GM21576 (cell line): ENCODE measurements around the gene RIMBP2.

Experiments
- ATAC-seq: cut with Tn5 transposase; IDR thresholded peaks from one replicate; pipeline ENCODE4 v1.9.1; 2021; ENCODE audit warnings: mild to moderate bottlenecking, moderate library complexity; ENCODE audit not compliant: unreplicated experiment

Gene RIMBP2

GRCh38 chr12:130555221-130555620, 160.9 kb downstream of the RIMBP2 start:
- ATAC-seq, result no peak

GRCh38 chr12:130552483-130552996, 163.6 kb downstream of the RIMBP2 start:
- ATAC-seq, result no peak

DNA sequence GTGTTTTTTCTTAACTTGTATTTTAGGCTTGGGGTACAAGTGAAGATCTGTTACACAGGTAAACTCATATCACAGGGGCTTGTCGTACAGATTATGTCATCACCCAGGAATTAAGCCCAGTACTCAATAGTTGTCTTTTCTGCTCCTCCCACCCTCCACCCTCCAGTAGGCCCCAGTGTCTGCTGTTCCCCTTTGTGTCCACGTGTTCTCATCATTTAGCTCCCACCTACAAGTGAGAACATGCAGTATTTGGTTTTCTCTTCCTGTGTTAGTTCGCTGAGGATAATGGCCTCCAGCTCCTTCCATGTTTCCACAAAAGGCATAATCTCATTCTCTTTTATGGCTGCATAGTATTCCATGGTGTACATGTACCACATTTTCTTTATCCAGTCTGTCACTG, 166.7 kb downstream of the RIMBP2 start:
- ATAC-seq, result no peak

GRCh38 chr12:130547480-130548155, 168.5 kb downstream of the RIMBP2 start:
- ATAC-seq, result no peak

DNA sequence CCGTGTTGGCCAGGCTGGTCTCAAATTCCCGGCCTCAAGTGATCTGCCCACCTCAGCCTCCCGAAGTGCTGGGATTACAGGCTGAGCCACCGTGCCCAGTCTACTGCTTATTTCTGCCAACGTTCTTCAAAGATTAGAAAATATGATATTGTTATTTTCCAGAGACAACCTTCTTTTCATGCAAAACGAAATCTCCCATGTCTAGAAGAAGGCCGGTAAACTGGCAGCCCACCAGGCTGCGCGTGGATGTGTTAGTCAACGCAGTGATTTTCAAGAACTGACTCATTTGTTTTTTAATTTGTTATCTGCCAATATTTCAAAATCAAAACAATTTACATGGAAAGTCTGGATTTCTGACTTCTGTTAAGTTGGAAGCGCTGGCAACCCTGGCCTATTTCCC, 169.6 kb downstream of the RIMBP2 start:
- ATAC-seq, result no peak

- no peak for ATAC-seq
These were observed 170.6 kb downstream of the RIMBP2 start for GRCh38 chr12:130545475-130545874.

GRCh38 chr12:130540376-130540775, 175.7 kb downstream of the RIMBP2 start:
- no peak for ATAC-seq

- ATAC-seq, result no peak
These were observed 177.6 kb downstream of the RIMBP2 start for GRCh38 chr12:130538343-130539095.

DNA sequence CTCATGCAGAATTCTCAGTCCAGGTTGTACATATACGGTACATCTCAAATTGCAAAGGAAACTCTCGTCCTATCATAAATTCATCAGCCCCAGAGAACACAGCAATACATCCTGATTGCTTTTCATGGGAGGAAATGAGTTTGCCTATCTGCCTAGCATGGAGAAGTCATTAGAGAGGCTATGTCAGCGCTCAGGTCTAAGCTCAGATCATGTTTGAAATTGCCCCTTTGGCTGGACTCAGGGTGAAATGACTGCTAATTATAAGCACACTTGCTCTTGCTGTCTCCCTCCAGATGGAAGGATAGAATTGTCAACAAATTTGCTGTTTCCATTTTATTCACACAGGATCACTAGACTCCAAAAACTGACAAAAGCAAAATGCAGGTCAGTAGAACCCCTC, 178.4 kb downstream of the RIMBP2 start:
- no peak for ATAC-seq

GRCh38 chr12:130537051-130537450, 179.0 kb downstream of the RIMBP2 start:
- ATAC-seq, result no peak

GRCh38 chr12:130530429-130530828, 185.7 kb downstream of the RIMBP2 start:
- no peak for ATAC-seq

DNA sequence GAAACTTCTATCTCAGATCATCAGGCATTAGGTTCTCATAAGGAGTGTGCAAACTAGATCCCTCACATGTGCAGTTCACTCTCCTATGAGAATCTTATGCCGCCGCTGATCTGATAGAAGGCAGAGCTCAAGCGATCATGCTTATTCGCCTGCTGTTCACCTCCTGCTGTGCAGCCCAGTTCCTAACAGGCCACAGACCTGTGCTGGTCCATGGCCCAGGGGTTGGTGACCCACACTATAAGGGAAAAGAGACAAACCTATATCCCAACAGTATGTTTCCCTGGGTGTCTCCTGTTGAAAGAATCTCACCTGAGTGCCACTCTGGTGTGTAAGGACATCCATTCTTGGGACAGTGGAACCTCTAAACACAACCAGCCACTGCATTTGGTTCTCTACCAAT, 186.3 kb downstream of the RIMBP2 start:
- ATAC-seq, result no peak

- ATAC-seq, result no peak
These were observed 188.9 kb downstream of the RIMBP2 start for GRCh38 chr12:130527239-130527638.

GRCh38 chr12:130526813-130527212, 189.3 kb downstream of the RIMBP2 start:
- ATAC-seq, result no peak

DNA sequence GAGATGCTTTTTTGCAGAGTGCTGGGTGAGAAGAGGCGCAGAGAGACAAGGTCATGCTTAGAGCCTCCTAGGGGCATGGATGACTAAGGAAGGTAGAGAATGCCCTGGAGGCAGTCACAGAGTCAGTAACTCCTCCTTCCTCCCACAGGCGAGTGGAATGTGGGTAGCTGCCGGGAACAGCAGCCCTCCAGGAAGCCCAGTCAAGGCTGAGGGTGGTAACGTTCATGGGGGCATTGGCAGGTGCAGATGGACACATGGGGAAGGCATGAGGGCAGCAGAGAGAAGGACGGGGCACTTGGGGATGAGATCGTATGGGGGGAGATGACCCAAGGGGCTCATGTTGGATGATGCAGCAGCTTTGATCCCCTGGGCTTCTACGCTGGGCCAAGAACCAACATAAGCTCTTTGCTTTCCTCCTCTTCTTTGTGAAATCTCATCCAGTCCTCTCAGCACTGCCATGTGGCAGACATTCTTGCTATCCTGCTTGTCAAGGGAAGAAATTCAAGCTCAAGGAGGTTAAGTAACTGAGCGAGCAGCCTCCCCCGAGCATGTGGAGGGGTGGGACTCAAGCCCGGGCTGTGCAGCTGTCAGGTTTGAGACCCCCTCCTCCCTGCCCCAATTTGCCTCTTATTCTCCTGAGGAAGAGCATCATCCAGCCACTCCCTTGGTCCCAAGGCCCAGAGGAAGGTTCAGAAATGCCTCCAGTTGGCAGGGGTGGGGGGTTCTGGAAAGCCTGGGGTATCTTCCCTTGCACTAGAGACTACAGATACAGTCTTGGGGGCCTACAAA, 190.5 kb downstream of the RIMBP2 start:
- no peak for ATAC-seq

DNA sequence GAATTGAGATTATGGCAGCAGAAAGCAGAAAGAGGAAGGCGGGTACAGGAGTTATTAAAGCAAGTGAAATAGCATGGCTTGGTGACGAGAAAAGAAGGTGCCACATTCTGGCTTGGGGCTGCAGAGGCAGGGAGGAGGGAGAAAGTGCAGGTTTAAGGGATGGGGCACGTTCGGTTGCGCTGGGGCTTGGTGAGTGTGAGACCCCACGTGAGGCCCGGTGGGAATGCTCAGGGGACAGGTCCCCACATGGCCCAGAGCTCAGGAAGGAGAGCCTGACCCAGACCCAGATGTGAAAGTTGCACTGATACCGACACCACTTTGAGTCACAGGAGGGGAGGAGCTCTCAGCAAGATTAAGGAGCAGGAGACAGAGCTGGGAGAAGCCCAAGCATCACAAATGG, 191.3 kb downstream of the RIMBP2 start:
- ATAC-seq, result no peak

GRCh38 chr12:130523863-130524614, 192.1 kb downstream of the RIMBP2 start:
- no peak for ATAC-seq

DNA sequence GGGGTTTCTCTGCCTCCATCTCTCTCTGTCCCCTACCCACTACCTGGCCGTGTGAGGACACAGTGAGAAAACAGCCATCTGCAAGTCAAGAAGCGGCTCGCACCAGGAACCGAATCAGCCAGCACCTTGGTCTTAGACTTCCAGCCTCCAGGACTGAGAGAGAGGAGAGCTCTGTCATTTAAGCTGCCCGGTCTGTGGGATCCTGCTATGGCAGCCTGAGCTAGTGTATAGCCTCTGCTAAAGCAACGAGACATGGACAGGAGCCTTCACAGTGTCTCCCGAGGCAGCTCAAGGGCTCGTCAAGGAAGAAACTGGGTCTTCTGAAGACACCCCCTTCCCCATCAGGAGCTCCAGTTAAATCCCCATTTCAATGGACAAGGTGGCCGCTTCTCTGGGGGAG, 192.9 kb downstream of the RIMBP2 start:
- ATAC-seq, result no peak

DNA sequence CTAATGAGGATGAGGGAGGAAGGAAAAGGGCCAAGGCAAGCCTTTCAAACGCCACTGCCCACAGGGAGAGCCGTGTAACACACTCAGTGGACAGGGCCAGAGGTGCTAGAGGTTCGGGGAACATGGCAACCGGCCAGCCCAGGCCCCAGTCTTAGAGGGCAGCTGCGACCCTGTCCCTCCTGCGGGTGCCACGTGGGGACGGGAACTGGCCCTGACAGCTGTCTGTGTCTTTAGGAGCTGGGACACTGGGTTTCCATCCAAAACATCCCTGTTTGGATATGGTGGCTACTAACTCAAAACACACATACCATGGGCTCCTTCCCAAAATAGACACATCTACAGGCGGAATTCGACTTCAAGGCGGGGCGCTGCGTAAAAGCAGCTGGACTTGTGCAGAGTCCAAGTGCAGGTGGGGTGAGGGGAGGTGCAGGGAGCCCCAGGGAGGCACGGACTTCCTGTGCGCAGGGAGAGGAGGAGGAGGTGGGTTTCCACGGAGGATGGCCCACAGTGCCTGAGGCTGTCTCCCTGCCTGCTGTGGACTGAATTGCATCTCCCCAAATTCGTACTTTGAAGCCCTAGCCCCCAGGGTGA, 193.8 kb downstream of the RIMBP2 start:
- ATAC-seq, result no peak

- ATAC-seq, result no peak
These were observed 194.5 kb downstream of the RIMBP2 start for GRCh38 chr12:130521375-130522124.
